Raji (cell line): Measurements from ENCODE around the gene DGCR2.

Experiments
- POLR2A ChIP-seq: IDR thresholded peaks from 2 replicates; pipeline ENCODE4 v1.6.1; 2011; ENCODE audit warnings: low read depth, low read length, control low read depth; ENCODE audit not compliant: insufficient read depth

Gene DGCR2

DNA sequence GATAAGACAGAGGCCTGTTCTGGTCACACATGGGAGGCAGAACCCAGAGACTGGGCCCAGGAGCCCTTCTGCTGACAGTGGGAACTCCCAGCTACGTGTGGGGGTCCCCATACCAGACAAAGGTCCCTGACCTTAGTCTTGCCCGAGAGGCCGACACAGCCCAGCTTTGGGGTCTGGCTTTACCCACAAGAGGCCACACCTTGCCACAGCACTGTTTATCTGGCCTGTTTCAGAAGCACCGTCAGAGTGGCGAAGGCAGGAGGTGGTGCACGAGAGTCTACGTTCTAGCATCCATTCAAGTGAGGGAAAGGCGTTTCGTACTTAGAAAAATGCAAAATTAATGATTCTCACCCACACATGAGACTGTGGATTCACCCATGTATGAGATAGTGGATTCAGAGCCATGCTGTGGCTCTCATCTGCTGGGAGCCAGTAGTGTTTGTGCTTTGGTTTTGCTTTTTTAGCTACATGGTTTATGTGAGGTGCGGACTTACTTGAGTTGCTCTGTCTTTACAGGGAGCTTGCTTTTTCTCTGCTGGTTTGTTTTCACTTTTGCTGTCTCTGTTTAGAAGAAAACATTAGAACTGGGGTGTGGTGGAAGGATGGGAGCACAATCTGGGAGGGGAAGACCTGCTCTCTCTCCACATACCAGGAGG is 129.5 kb downstream of the DGCR2 start:
- TF ChIP-seq POLR2A: no peak

DNA sequence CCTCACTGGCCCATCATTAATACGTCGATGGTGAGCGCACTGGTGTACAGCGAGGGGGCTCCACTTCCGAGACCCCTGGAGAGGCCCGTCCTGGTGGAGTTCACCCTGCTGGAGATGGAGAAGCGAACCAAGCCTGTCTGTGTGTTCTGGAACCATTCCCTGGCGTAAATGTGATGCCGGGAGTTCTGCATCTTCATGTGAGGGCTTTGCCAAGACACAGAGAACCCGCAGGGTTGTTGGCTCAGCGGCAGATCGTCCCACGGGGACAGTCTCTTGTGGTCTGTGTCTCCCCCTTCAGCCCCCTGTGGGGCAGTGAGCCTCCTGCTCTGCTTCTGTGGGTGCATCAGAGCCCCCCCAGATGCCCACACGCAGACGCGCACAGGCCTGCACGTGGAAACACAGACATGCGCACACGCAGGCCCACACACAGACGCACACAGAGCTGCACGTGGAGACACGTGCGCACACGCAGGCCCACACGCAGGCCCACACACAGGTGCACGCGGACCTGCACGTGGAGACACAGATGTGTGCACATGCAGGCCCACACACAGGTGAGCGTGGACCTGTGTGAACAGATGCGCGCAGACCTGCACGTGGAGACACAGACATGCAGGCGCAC is 130.3 kb downstream of the DGCR2 start:
- no peak for TF ChIP-seq POLR2A

GRCh38 chr22:18991138-18991432 is 131.1 kb downstream of the DGCR2 start:
- TF ChIP-seq POLR2A: no peak

DNA sequence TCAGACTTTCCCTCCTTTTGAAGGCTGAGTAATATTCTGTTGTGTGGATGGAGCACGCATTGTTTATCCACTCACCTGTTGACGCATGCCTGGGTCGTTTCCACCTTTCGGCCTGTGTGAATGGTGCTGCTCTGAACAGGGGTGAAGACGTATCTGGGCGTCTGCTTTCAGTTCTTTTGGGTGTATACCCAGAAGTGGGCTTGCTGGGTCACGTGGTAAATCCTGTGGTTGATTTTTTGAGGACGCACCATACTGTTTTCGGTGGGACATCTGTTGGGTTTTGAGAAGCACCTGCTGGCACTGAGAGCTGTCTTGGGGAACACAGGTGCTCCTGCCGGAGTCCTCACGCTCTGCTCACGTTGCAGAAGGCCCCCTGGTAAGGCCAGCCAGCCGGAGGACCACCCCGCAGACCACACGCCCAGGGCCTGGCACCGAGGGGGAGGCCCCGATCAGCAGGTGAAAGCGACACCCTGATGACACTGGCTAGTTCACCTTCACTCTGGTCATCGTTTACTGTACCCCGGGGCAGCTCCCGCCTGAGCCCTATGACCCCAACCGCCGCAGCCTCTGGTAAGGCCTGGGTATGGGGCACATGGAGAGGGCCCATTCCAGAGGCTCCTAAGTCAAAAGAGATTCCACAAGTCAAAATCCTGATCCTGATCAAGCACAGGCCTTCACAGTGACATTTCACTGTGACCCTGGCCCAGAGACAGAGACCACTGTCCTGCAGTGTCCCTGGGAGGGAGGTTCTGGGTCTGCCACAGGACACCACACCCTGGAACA is 131.7 kb downstream of the DGCR2 start:
- no peak for TF ChIP-seq POLR2A

GRCh38 chr22:18988958-18989357 is 133.3 kb downstream of the DGCR2 start:
- TF ChIP-seq POLR2A: no peak

GRCh38 chr22:18987765-18988164 is 134.4 kb downstream of the DGCR2 start:
- no peak for TF ChIP-seq POLR2A
